H9 (cell line): ENCODE data around the gene BICRAL. TPM values are rescaled to one million over a fixed set of nuclear protein-coding genes. Genes with fewer than 3 reads are reported as not detected.

Experiments used
- DNase-seq: peaks from one replicate; pipeline ENCODE4 v3.0.0-alpha.2; 2017
- H2AFZ ChIP-seq: one replicate; pipeline ENCODE4 v1.6.1; 2013; ENCODE audit warnings: mild to moderate bottlenecking, low read length, control low read depth, moderate library complexity
- H2AK5ac ChIP-seq: 2 replicates; pipeline ENCODE4 v1.6.1; 2013; ENCODE audit warnings: low read length, control low read depth, mixed read lengths; ENCODE audit not compliant: insufficient read length
- H2BK120ac ChIP-seq: one replicate; pipeline ENCODE4 v1.6.1; 2013; ENCODE audit warnings: low read depth, mild to moderate bottlenecking, low read length, control low read depth, inconsistent platforms; ENCODE audit not compliant: poor library complexity, severe bottlenecking
- H2BK12ac ChIP-seq: 2 replicates; pipeline ENCODE4 v1.6.1; 2013; ENCODE audit warnings: low read length, control low read depth, mixed read lengths, low read depth; ENCODE audit not compliant: insufficient read length
- H2BK15ac ChIP-seq: 2 replicates; pipeline ENCODE4 v1.6.1; 2013; ENCODE audit warnings: low read depth, low read length, control low read depth
- H2BK20ac ChIP-seq: one replicate; pipeline ENCODE4 v1.6.1; 2013; ENCODE audit warnings: low read depth, mild to moderate bottlenecking, low read length, control low read depth, inconsistent platforms; ENCODE audit not compliant: poor library complexity, severe bottlenecking
- H2BK5ac ChIP-seq: 2 replicates; pipeline ENCODE4 v1.6.1; 2013; ENCODE audit warnings: low read length, control low read depth, mixed read lengths; ENCODE audit not compliant: insufficient read length
- H3K14ac ChIP-seq: 2 replicates; pipeline ENCODE4 v1.6.1; 2013; ENCODE audit warnings: low read length, control low read depth; ENCODE audit not compliant: insufficient read depth
- H3K18ac ChIP-seq: 2 replicates; pipeline ENCODE4 v1.6.1; 2013; ENCODE audit warnings: low read depth, mild to moderate bottlenecking, mixed read lengths, low read length, control low read depth; ENCODE audit not compliant: insufficient read length
- H3K23ac ChIP-seq: 2 replicates; pipeline ENCODE4 v1.6.1; 2013; ENCODE audit warnings: low read length, control low read depth, mixed read lengths, low read depth; ENCODE audit not compliant: insufficient read length
- H3K23me2 ChIP-seq: 2 replicates; pipeline ENCODE4 v1.6.1; 2013; ENCODE audit warnings: low read depth, mild to moderate bottlenecking, mixed read lengths, low read length, control low read depth; ENCODE audit not compliant: insufficient read length, poor library complexity, severe bottlenecking
- H3K27ac ChIP-seq: 2 replicates; pipeline ENCODE4 v1.5.1; 2013; ENCODE audit warnings: low read length, control low read depth, mixed read lengths, low read depth; ENCODE audit not compliant: insufficient read length
- H3K27me3 ChIP-seq: 2 replicates; pipeline ENCODE4 v1.6.1; 2013; ENCODE audit warnings: low read length, control low read depth, inconsistent platforms; ENCODE audit not compliant: insufficient read depth
- H3K4ac ChIP-seq: 2 replicates; pipeline ENCODE4 v1.6.1; 2013; ENCODE audit warnings: low read depth, mild to moderate bottlenecking, control low read depth, inconsistent platforms, low read length, moderate library complexity
- H3K4me1 ChIP-seq: 2 replicates; pipeline ENCODE4 v1.6.1; 2013; ENCODE audit warnings: low read length, control low read depth, inconsistent platforms; ENCODE audit not compliant: insufficient read depth
- H3K4me2 ChIP-seq: 2 replicates; pipeline ENCODE4 v1.6.1; 2013; ENCODE audit warnings: low read length, control low read depth, mixed read lengths; ENCODE audit not compliant: insufficient read length, insufficient read depth
- H3K56ac ChIP-seq: 2 replicates; pipeline ENCODE4 v1.6.1; 2013; ENCODE audit warnings: low read depth, mild to moderate bottlenecking, mixed read lengths, low read length, control low read depth; ENCODE audit not compliant: insufficient read length
- H3K79me1 ChIP-seq: 2 replicates; pipeline ENCODE4 v1.6.1; 2013; ENCODE audit warnings: low read depth, mild to moderate bottlenecking, moderate library complexity, low read length, control low read depth, inconsistent platforms; ENCODE audit not compliant: insufficient read depth, poor library complexity, severe bottlenecking
- H3K79me2 ChIP-seq: 2 replicates; pipeline ENCODE4 v1.6.1; 2013; ENCODE audit warnings: low read length, control low read depth, inconsistent platforms; ENCODE audit not compliant: insufficient read depth
- H3K9ac ChIP-seq: 2 replicates; pipeline ENCODE4 v1.6.1; 2013; ENCODE audit warnings: low read length, control low read depth, mixed read lengths; ENCODE audit not compliant: insufficient read length; ENCODE audit errors: extremely low read depth
- H3K9me3 ChIP-seq: one replicate; pipeline ENCODE4 v1.6.1; 2013; ENCODE audit warnings: low read depth, low read length, inconsistent platforms; ENCODE audit not compliant: control insufficient read depth
- H3T11ph ChIP-seq: one replicate; pipeline ENCODE4 v1.6.1; 2013; ENCODE audit warnings: mild to moderate bottlenecking, low read length, control low read depth, inconsistent platforms
- H4K20me1 ChIP-seq: one replicate; pipeline ENCODE4 v1.6.1; 2013; ENCODE audit not compliant: control insufficient read depth, insufficient read length, insufficient read depth
- H4K5ac ChIP-seq: 2 replicates; pipeline ENCODE4 v1.6.1; 2013; ENCODE audit warnings: low read depth, mild to moderate bottlenecking, mixed read lengths, low read length, control low read depth; ENCODE audit not compliant: insufficient read length
- H4K8ac ChIP-seq: replicated peaks from 2 replicates; pipeline ENCODE4 v1.6.1; 2013; ENCODE audit warnings: low read length, control low read depth, mixed read lengths, low read depth; ENCODE audit not compliant: insufficient read length
- H4K91ac ChIP-seq: 2 replicates; pipeline ENCODE4 v1.6.1; 2013; ENCODE audit warnings: low read depth, mild to moderate bottlenecking, moderate library complexity, mixed read lengths, low read length, control low read depth; ENCODE audit not compliant: insufficient read length
- H3K27ac Mint-ChIP-seq, 3 experiments: 2 replicates in 2 of 3; 3 replicates in 1 of 3; pipeline ENCODE4 v1.8.0; 2020 to 2021; ENCODE audit warnings: mixed read lengths in 3 of 3, mild to moderate bottlenecking in 1 of 3, moderate library complexity in 1 of 3
- H3K27me3 Mint-ChIP-seq: 2 replicates; pipeline ENCODE4 v1.8.0; 2021; ENCODE audit warnings: low read depth, mild to moderate bottlenecking, moderate library complexity, mixed read lengths
- H3K36me3 Mint-ChIP-seq, 3 experiments: 2 replicates in 2 of 3; 3 replicates in 1 of 3; pipeline ENCODE4 v1.8.0; 2020 to 2021; ENCODE audit warnings: low read depth in 3 of 3, mixed read lengths in 3 of 3; ENCODE audit not compliant: insufficient read depth in 1 of 3
- H3K4me1 Mint-ChIP-seq, 2 experiments: 2 replicates each; pipeline ENCODE4 v1.8.0; 2020; ENCODE audit warnings: mixed read lengths in 2 of 2
- H3K4me3 Mint-ChIP-seq, 2 experiments: 2 replicates in 1 of 2; 3 replicates in 1 of 2; pipeline ENCODE4 v1.8.0; 2020 to 2021; ENCODE audit warnings: mild to moderate bottlenecking in 2 of 2, mixed read lengths in 2 of 2, moderate library complexity in 1 of 2
- H3K9me3 Mint-ChIP-seq, 2 experiments: 2 replicates in 1 of 2; 3 replicates in 1 of 2; pipeline ENCODE4 v1.8.0; 2020; ENCODE audit warnings: mild to moderate bottlenecking in 2 of 2, mixed read lengths in 2 of 2, moderate library complexity in 1 of 2
- WGBS: extraction: QIAGEN DNeasy Blood & Tissue Kit; methylation state at CpG from one replicate; pipeline ENCODE4 v1.1.7; 2013; ENCODE audit warnings: missing lambda C conversion rate, low lambda C conversion rate, mixed read lengths; ENCODE audit not compliant: insufficient read length; ENCODE audit errors: extremely low coverage; 5-methylcytosine and 5-hydroxymethylcytosine counted together
- total RNA-seq: library from RNA; stranded (reverse); gene quantifications from 2 replicates; pipeline ENCODE4 v1.2.1, GENCODE V29; 2021
- TF ChIP-seq, protein P1 (sequence below): fragments of 200-600 bp; sonication (generic); conservative IDR thresholded peaks from 3 replicates; pipeline ENCODE4 v1.8.0; 2021; ENCODE audit warnings: antibody characterized with exemption, mild to moderate bottlenecking

BICRAL gene
- total RNA-seq, 1 experiment from 2014 or later: 9.8 TPM

DNA sequence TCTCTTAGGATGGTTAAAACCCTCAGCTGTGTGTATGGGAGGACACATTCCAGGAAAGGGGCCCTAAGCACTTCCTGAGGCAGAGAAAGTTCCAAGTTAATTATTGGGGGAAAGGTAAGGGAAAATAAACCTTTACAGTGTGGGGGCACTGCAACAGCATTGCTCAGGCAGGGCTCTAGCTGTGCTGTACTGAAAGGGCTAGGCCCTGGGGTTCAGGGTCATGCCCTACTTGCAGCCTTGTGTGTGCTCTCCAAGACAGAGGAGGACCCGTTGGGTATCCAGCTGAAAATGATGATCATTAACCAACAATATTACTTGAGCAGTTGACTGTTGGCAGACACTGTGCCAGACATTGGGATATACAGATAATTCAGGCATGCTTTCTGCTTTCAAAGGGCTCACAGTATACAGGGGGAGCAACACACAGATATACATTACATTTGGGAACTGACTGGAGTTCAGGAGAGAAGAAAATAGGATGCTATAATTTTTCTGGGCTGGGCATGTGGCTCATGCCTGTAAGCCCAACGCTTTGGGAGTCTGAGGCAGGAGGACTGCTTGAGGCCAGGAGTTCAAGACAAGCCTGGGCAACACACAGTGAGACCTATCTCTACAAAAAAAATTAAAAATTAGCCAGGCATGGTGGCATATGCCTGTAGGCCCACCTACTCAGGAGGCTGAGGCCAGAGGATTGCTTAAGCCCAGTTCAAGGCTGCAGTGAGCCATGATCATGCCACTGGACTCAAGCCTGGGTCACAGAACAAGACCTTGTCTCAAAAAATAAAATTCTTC lies 88.5 kb downstream of the BICRAL start:
- Histone ChIP-seq H4K8ac (no peak overlapping the region), H3K27ac (no peak overlapping the region), H3K9me3 (no peaks in the 10 kb centered on the region), H4K20me1 (no peaks in the 10 kb centered on the region), H2BK5ac (no peak overlapping the region), H2BK12ac (no peak overlapping the region), H2BK15ac (no peak overlapping the region), H3K4ac (no peak overlapping the region), H3K79me1 (no peaks in the 10 kb centered on the region), H3K14ac (no peak overlapping the region), H3K9ac (no peak overlapping the region), H2AFZ (no peak overlapping the region), H3K56ac (no peak overlapping the region), H4K91ac (no peak overlapping the region), H4K5ac (no peak overlapping the region), H3T11ph (no peak overlapping the region), H2BK120ac (no peak overlapping the region), H3K23ac (no peak overlapping the region), H2AK5ac (no peak overlapping the region), H3K23me2 (no peaks in the 10 kb centered on the region), H3K4me2 (no peak overlapping the region), H2BK20ac (no peak overlapping the region), H3K27me3 (no peaks in the 10 kb centered on the region), H3K18ac (no peak overlapping the region), H3K79me2 (no peaks in the 10 kb centered on the region), H3K4me1 (no peaks in the 10 kb centered on the region)
- no peak overlapping the region for H3K4me3 Mint-ChIP-seq
- DNase-seq: no peak
- no peak overlapping the region; a peak in 2 of 7 replicates for H3K27ac Mint-ChIP-seq
- H3K36me3 Mint-ChIP-seq: peaks cover 0 to 10% (median 9%) of the 10 kb centered on the region in 3 experiments; a peak in 4 of 7 replicates
- H3K9me3 Mint-ChIP-seq: no peaks in the 10 kb centered on the region
- no CpG with 5 or more reads among the region's 2 CpGs for WGBS
- TF ChIP-seq, protein P1, sequence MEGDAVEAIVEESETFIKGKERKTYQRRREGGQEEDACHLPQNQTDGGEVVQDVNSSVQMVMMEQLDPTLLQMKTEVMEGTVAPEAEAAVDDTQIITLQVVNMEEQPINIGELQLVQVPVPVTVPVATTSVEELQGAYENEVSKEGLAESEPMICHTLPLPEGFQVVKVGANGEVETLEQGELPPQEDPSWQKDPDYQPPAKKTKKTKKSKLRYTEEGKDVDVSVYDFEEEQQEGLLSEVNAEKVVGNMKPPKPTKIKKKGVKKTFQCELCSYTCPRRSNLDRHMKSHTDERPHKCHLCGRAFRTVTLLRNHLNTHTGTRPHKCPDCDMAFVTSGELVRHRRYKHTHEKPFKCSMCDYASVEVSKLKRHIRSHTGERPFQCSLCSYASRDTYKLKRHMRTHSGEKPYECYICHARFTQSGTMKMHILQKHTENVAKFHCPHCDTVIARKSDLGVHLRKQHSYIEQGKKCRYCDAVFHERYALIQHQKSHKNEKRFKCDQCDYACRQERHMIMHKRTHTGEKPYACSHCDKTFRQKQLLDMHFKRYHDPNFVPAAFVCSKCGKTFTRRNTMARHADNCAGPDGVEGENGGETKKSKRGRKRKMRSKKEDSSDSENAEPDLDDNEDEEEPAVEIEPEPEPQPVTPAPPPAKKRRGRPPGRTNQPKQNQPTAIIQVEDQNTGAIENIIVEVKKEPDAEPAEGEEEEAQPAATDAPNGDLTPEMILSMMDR: no peak
- H3K27me3 Mint-ChIP-seq: no peaks in the 10 kb centered on the region
- H3K4me1 Mint-ChIP-seq: no peaks in the 10 kb centered on the region
